Neutrophil (primary cell): Measurements from ENCODE around the gene C11orf98.
A peak's percentile ranks its signal among the peaks of the same experiment; 100 is the strongest.

Source experiments
- H3K27ac ChIP-seq: fragments of 200-600 bp; sonication (generic); 2 replicates; pipeline ENCODE4 v1.5.1; 2016; ENCODE audit warnings: mild to moderate bottlenecking, moderate library complexity
- H3K27me3 ChIP-seq: fragments of 200-600 bp; sonication (generic); 2 replicates; pipeline ENCODE4 v1.6.0; 2016; ENCODE audit warnings: mild to moderate bottlenecking
- H3K36me3 ChIP-seq: fragments of 200-600 bp; sonication (generic); 2 replicates; pipeline ENCODE4 v1.5.1; 2017
- H3K4me1 ChIP-seq, 2 experiments: fragments of 200-600 bp in 1 of 2; sonication (generic) in 1 of 2; 1 replicate in 1 of 2; 2 replicates in 1 of 2; pipeline versions ENCODE4 v1.5.1 to v1.6.1; 2013 to 2016; ENCODE audit warnings: low read depth in 1 of 2, low read length in 1 of 2, mild to moderate bottlenecking in 1 of 2, moderate library complexity in 1 of 2; ENCODE audit not compliant: control insufficient read depth in 1 of 2, insufficient read depth in 1 of 2
- H3K4me3 ChIP-seq, 2 experiments: fragments of 200-600 bp in 1 of 2; sonication (generic) in 1 of 2; 1 replicate in 1 of 2; 2 replicates in 1 of 2; pipeline ENCODE4 v1.5.1; 2013 to 2016; ENCODE audit warnings: low read depth in 1 of 2, low read length in 1 of 2, mild to moderate bottlenecking in 1 of 2, moderate library complexity in 1 of 2
- H3K9me3 ChIP-seq: fragments of 200-600 bp; sonication (generic); 2 replicates; pipeline ENCODE4 v1.5.1; 2016
- CTCF ChIP-seq: fragments of 200-600 bp; sonication (generic); IDR thresholded peaks from 2 replicates; pipeline ENCODE4 v1.5.1; 2016; ENCODE audit warnings: antibody characterized with exemption

C11orf98 gene

GRCh38 chr11:62615521-62615920, 49.5 kb downstream of the C11orf98 start:
- H3K27ac ChIP-seq = no peak overlapping the region
- no peaks in the 10 kb centered on the region for H3K27me3 ChIP-seq
- H3K4me3 ChIP-seq = no peak overlapping the region
- H3K4me1 ChIP-seq = peaks cover 32 to 37% of the 10 kb centered on the region in 2 experiments
- no peaks in the 10 kb centered on the region for H3K9me3 ChIP-seq
- H3K36me3 ChIP-seq = peaks cover 15% of the 10 kb centered on the region
- no peak for TF ChIP-seq CTCF

GRCh38 chr11:62614275-62614674, 50.7 kb downstream of the C11orf98 start:
- Histone ChIP-seq H3K27ac (peak overlapping the region; percentile 95), H3K4me3 (no peak overlapping the region), H3K36me3 (peaks cover 15% of the 10 kb centered on the region), H3K27me3 (no peaks in the 10 kb centered on the region), H3K4me1 (peaks cover 28 to 32% of the 10 kb centered on the region in 2 experiments), H3K9me3 (no peaks in the 10 kb centered on the region)
- no peak for TF ChIP-seq CTCF

GRCh38 chr11:62613291-62613778, 51.7 kb downstream of the C11orf98 start:
- Histone ChIP-seq H3K36me3 (peaks cover 21% of the 10 kb centered on the region), H3K9me3 (no peaks in the 10 kb centered on the region), H3K4me3 (peak overlapping the region; percentile 79 to 91), H3K27me3 (no peaks in the 10 kb centered on the region), H3K27ac (peak overlapping the region; percentile 95), H3K4me1 (peaks cover 28 to 32% of the 10 kb centered on the region in 2 experiments)
- TF ChIP-seq CTCF = no peak
